ENCODE results near the gene FGF1. TPM values are rescaled to one million over a fixed set of nuclear protein-coding genes. Genes with fewer than 3 reads are reported as not detected.

FGF1 gene
- total and polyA plus RNA-seq, 3 donors from 2014 or later, result 1.9 to 4.4 (median 2.2) TPM

DNA sequence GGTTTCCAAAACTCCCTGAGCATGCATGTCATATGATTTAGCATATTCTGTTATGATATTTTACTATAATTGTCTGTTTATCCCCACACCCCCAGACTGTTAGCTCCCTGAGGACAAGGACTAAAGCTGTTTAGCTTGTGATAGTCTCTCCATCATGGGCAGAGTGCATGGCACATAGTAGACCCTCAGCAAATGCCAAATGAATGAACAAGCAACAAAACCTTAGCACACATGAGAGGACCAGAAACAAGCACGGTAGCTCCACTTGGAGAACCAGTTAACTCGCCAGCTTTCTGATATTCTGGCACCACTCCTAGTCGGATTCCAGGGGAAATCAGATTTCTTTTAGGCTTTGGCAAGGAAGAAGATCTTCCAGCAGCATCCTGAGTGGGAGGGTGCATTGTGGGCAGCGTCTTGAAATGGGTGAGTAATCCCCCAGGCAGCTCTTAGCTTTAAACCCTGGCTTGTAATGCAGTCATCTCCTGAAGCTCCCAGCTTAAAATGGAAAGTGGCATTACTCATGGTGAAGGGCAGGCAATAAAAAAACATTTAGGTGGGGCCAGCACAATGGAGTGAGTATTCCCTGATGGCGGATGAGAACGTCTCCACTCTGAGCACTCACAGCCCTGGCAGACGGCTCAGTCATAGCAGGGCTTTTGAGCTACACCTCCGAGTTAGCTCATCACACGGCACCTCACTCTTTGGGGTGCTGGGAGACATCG lies 41.1 kb downstream of the FGF1 start:
- intact Hi-C loops (cut with DNase I; ENCODE audit: low total_unique reads), result no loop called here
- H3K27me3 ChIP-seq, result no peaks in the 10 kb centered on the region
- 58 to 71% methylated on average over 10 of the region's 10 CpGs for WGBS, 2 donors
- no peaks in the 10 kb centered on the region for H3K36me3 ChIP-seq (ENCODE audit: low read depth, missing control alignments)
- TF ChIP-seq, protein P1, sequence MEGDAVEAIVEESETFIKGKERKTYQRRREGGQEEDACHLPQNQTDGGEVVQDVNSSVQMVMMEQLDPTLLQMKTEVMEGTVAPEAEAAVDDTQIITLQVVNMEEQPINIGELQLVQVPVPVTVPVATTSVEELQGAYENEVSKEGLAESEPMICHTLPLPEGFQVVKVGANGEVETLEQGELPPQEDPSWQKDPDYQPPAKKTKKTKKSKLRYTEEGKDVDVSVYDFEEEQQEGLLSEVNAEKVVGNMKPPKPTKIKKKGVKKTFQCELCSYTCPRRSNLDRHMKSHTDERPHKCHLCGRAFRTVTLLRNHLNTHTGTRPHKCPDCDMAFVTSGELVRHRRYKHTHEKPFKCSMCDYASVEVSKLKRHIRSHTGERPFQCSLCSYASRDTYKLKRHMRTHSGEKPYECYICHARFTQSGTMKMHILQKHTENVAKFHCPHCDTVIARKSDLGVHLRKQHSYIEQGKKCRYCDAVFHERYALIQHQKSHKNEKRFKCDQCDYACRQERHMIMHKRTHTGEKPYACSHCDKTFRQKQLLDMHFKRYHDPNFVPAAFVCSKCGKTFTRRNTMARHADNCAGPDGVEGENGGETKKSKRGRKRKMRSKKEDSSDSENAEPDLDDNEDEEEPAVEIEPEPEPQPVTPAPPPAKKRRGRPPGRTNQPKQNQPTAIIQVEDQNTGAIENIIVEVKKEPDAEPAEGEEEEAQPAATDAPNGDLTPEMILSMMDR (IDR thresholded peaks at IDR 0.05), result no peak
- TF ChIP-seq POLR2A (IDR thresholded peaks at IDR 0.05), result no peak
- DNase-seq, result no peak
- no peak overlapping the region for H3K27ac ChIP-seq
- H3K4me1 ChIP-seq, result no peaks in the 10 kb centered on the region
- H3K4me3 ChIP-seq, result no peak overlapping the region
- no peaks in the 10 kb centered on the region for H3K9me3 ChIP-seq

GRCh38 chr5:142644127-142644526 lies 41.8 kb downstream of the FGF1 start:
- 84 to 92% methylated on average over 4 to 5 of the region's 5 CpGs for WGBS, 2 donors
- no peaks in the 10 kb centered on the region for H3K36me3 ChIP-seq (ENCODE audit: low read depth, missing control alignments)
- no peaks in the 10 kb centered on the region for H3K9me3 ChIP-seq
- no peak for TF ChIP-seq POLR2A (IDR thresholded peaks at IDR 0.05)
- TF ChIP-seq, protein P1 (IDR thresholded peaks at IDR 0.05), result no peak
- H3K4me1 ChIP-seq, result no peaks in the 10 kb centered on the region
- no peak overlapping the region for H3K4me3 ChIP-seq
- DNase-seq, result no peak
- no peaks in the 10 kb centered on the region for H3K27me3 ChIP-seq
- H3K27ac ChIP-seq, result no peak overlapping the region
- intact Hi-C loops (cut with DNase I; ENCODE audit: low total_unique reads), result no loop called here

- Histone ChIP-seq H3K36me3 (ENCODE audit: low read depth, missing control alignments) (no peaks in the 10 kb centered on the region), H3K4me1 (no peaks in the 10 kb centered on the region), H3K27me3 (no peaks in the 10 kb centered on the region), H3K9me3 (no peaks in the 10 kb centered on the region), H3K4me3 (no peak overlapping the region), H3K27ac (no peak overlapping the region)
- TF ChIP-seq, protein P1 (IDR thresholded peaks at IDR 0.05), result no peak
- no peak for TF ChIP-seq POLR2A (IDR thresholded peaks at IDR 0.05)
- DNase-seq, result no peak
- 88 to 90% methylated on average over 5 of the region's 5 CpGs for WGBS, 2 donors
- intact Hi-C loops (cut with DNase I; ENCODE audit: low total_unique reads), result no loop called here
Measured at GRCh38 chr5:142643634-142644033, 42.3 kb downstream of the FGF1 start.

GRCh38 chr5:142642427-142642826 lies 43.5 kb downstream of the FGF1 start:
- TF ChIP-seq POLR2A (IDR thresholded peaks at IDR 0.05), result no peak
- TF ChIP-seq, protein P1 (IDR thresholded peaks at IDR 0.05), result no peak
- WGBS, 2 donors, result 89 to 97% methylated on average over 3 of the region's 3 CpGs
- Histone ChIP-seq H3K4me3 (no peak overlapping the region), H3K4me1 (no peaks in the 10 kb centered on the region), H3K9me3 (no peaks in the 10 kb centered on the region), H3K36me3 (ENCODE audit: low read depth, missing control alignments) (no peaks in the 10 kb centered on the region), H3K27me3 (no peaks in the 10 kb centered on the region), H3K27ac (no peak overlapping the region)
- intact Hi-C loops (cut with DNase I; ENCODE audit: low total_unique reads), result no loop called here
- no peak for DNase-seq

DNA sequence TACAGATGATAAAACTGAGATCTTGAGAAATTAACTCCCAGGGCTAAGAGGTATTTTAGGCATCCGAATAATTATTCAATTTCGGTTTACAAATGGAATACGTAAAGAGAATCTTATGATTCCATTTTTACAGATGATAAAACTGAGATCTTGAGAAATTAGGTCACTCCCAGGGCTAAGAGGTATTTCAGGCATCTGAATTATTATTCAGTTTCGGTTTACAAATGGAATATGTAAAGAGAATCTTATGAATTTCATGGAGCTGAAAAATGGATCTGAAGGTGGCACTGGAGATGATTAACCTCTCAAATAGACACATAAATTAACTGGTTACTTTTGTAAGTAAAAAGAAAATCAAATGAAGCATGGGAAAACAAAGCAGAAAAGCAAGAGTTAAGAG lies 44.2 kb downstream of the FGF1 start:
- intact Hi-C loops (cut with DNase I; ENCODE audit: low total_unique reads), result no loop called here
- no peak for DNase-seq
- Histone ChIP-seq H3K27ac (no peak overlapping the region), H3K4me1 (no peaks in the 10 kb centered on the region), H3K9me3 (no peaks in the 10 kb centered on the region), H3K4me3 (no peak overlapping the region), H3K27me3 (no peaks in the 10 kb centered on the region), H3K36me3 (ENCODE audit: low read depth, missing control alignments) (no peaks in the 10 kb centered on the region)
- TF ChIP-seq POLR2A (IDR thresholded peaks at IDR 0.05), result no peak
- TF ChIP-seq, protein P1 (IDR thresholded peaks at IDR 0.05), result no peak
- WGBS, 2 donors, result 85 to 90% methylated on average over 4 of the region's 4 CpGs
